K562 (cell line): ENCODE data around the gene MAU2. TPM values are rescaled to one million over a fixed set of nuclear protein-coding genes. Genes with fewer than 3 reads are reported as not detected.
A peak's percentile ranks its signal among the peaks of the same experiment; 100 is the strongest.

ENCODE experiments used
- ATAC-seq: fragments of 200-7000 bp; cut with Tn5 transposase; 3 replicates; pipeline ENCODE4 v1.9.1; 2020; ENCODE audit warnings: moderate library complexity
- BruUV-seq: library from RNA; stranded (reverse); fragments of 400-500 nt; replicated peaks from 2 replicates; lab custom pipeline; 2021; lab: Mats Ljungman, UMichigan
- CTCF ChIA-PET: fragments of 300-600 bp; formaldehyde crosslinking; extraction: SDS; loops from one replicate; lab custom pipeline; 2021; ENCODE audit warnings: low intra/inter-chr PET ratio; lab: Yijun Ruan, JAX
- POLR2A ChIA-PET: fragments of 300-600, 350-650 bp; sonication (Branson Sonifier 250); formaldehyde crosslinking; extraction: SDS; loops from one replicate; lab custom pipeline; 2021; ENCODE audit warnings: antibody characterized with exemption, inconsistent platforms; lab: Yijun Ruan, JAX
- DNase-seq, 4 experiments: peaks; one replicate each; pipeline versions ENCODE4 v3.0.0 to v3.0.0-alpha.2; 2011 to 2018; ENCODE audit warnings: low spot score in 3 of 4, mixed read lengths in 3 of 4; ENCODE audit errors: extremely low read depth in 1 of 4
- FAIRE-seq: peaks from 2 replicates; lab custom pipeline; 2011; peaks lifted over from hg19 to GRCh38; lab: Jason Lieb, UNC
- H2AFZ ChIP-seq: 2 replicates; pipeline ENCODE4 v1.6.0; 2011; ENCODE audit warnings: low read depth, low read length, control low read depth, inconsistent platforms
- H3K27ac ChIP-seq: fragments of 200-600 bp; 3 replicates; pipeline ENCODE4 v1.8.0; 2011; ENCODE audit warnings: low read depth, mild to moderate bottlenecking, control low read depth, inconsistent platforms, low read length, moderate library complexity, mixed read lengths; ENCODE audit errors: extremely low read depth
- H3K27me3 ChIP-seq, 2 experiments: fragments of 300-600 bp in 1 of 2; 2 replicates in 1 of 2; 3 replicates in 1 of 2; pipeline versions ENCODE4 v1.6.0 to v1.8.0; 2011; ENCODE audit warnings: inconsistent platforms in 2 of 2, low read length in 2 of 2, mild to moderate bottlenecking in 1 of 2, mixed read lengths in 1 of 2, moderate library complexity in 1 of 2; ENCODE audit not compliant: control insufficient read depth in 2 of 2, insufficient read depth in 2 of 2
- H3K36me3 ChIP-seq: fragments of 300-600 bp; 3 replicates; pipeline ENCODE4 v1.8.0; 2011; ENCODE audit warnings: mild to moderate bottlenecking, low read length, inconsistent platforms; ENCODE audit not compliant: control insufficient read depth, insufficient read depth
- H3K4me1 ChIP-seq, 2 experiments: fragments of 200-600 bp in 1 of 2; replicated peaks in 1 of 2; 2 replicates in 1 of 2; 3 replicates in 1 of 2; pipeline versions ENCODE4 v1.5.1 to v1.8.0; 2011; ENCODE audit warnings: inconsistent platforms in 2 of 2, low read length in 2 of 2, mild to moderate bottlenecking in 1 of 2, mixed read lengths in 1 of 2, moderate library complexity in 1 of 2; ENCODE audit not compliant: control insufficient read depth in 2 of 2, insufficient read depth in 2 of 2
- H3K4me2 ChIP-seq: 2 replicates; pipeline ENCODE4 v1.6.1; 2011; ENCODE audit warnings: low read length, control low read depth, inconsistent platforms, mixed read lengths; ENCODE audit not compliant: insufficient read depth
- H3K4me3 ChIP-seq: fragments of 200-600 bp; sonication (generic), shearing (Covaris generic); 2 replicates; pipeline ENCODE4 v1.5.1; 2016; ENCODE audit warnings: control low read depth, inconsistent platforms
- H3K79me2 ChIP-seq: fragments of 200-600 bp; 3 replicates; pipeline ENCODE4 v1.8.0; 2011; ENCODE audit warnings: low read length, inconsistent platforms; ENCODE audit not compliant: control insufficient read depth, insufficient read depth
- H3K9ac ChIP-seq, 2 experiments: 2 replicates each; pipeline versions ENCODE4 v1.6.0 to v1.6.1; 2011; ENCODE audit warnings: low read depth in 2 of 2, low read length in 2 of 2, control low read depth in 1 of 2, inconsistent platforms in 1 of 2, mild to moderate bottlenecking in 1 of 2, mixed read lengths in 1 of 2; ENCODE audit not compliant: insufficient read depth in 1 of 2
- H3K9me1 ChIP-seq: one replicate; pipeline ENCODE4 v1.6.0; 2011; ENCODE audit warnings: inconsistent platforms, mild to moderate bottlenecking, low read length, moderate library complexity; ENCODE audit not compliant: control insufficient read depth, insufficient read depth
- H3K9me3 ChIP-seq: replicated peaks from 2 replicates; pipeline ENCODE4 v1.5.1; 2011; ENCODE audit warnings: low read depth, low read length, inconsistent platforms; ENCODE audit not compliant: control insufficient read depth, insufficient read depth
- H4K20me1 ChIP-seq: replicated peaks from 2 replicates; pipeline ENCODE4 v1.6.1; 2011; ENCODE audit warnings: low read length, inconsistent platforms, mixed read lengths; ENCODE audit not compliant: control insufficient read depth, insufficient read depth
- ARID3B ChIP-seq: fragments of 250-450 bp; sonication (Bioruptor Pico); IDR thresholded peaks from 2 replicates; pipeline ENCODE4 v1.4.0; 2020; ENCODE audit warnings: borderline replicate concordance
- CHD1 ChIP-seq: fragments of 200-600 bp; sonication (generic); IDR thresholded peaks from one replicate; pipeline ENCODE4 v1.6.1; 2012; ENCODE audit warnings: mild to moderate bottlenecking, moderate library complexity, low read length, inconsistent platforms
- ERF ChIP-seq: fragments of 450-650 bp; formaldehyde crosslinking; IDR thresholded peaks from 2 replicates; pipeline ENCODE4 v1.4.0; 2020; ENCODE audit warnings: mild to moderate bottlenecking, mixed read lengths
- EWSR1 ChIP-seq: fragments of 450-650 bp; IDR thresholded peaks from 2 replicates; pipeline ENCODE4 v1.6.1; 2018; ENCODE audit warnings: borderline replicate concordance, mild to moderate bottlenecking, low read depth, moderate library complexity; ENCODE audit not compliant: partially characterized antibody
- FIP1L1 ChIP-seq: fragments of 200-400 bp; formaldehyde crosslinking; IDR thresholded peaks from 2 replicates; pipeline ENCODE4 v1.6.1; 2018; ENCODE audit warnings: mild to moderate bottlenecking, low read depth, low read length; ENCODE audit not compliant: poor library complexity, severe bottlenecking
- FOSL1 ChIP-seq: fragments of 200-800 bp; sonication (Bioruptor generic); conservative IDR thresholded peaks from 2 replicates; pipeline ENCODE4 v1.6.1; 2016; ENCODE audit warnings: missing genetic modification characterization, missing compliant biosample characterization
- HBP1 ChIP-seq: fragments of 450-650 bp; formaldehyde crosslinking; IDR thresholded peaks from 2 replicates; pipeline ENCODE4 v1.4.0; 2022; ENCODE audit warnings: missing genetic modification characterization
- HMG20A ChIP-seq: fragments of 450-650 bp; formaldehyde crosslinking; conservative IDR thresholded peaks from 2 replicates; pipeline ENCODE4 v1.4.0; 2020; ENCODE audit warnings: mild to moderate bottlenecking, mixed read lengths
- HNRNPH1 ChIP-seq: fragments of 200-400 bp; formaldehyde crosslinking; optimal IDR thresholded peaks from 2 replicates; pipeline ENCODE3; 2017; ENCODE audit warnings: low read depth, mild to moderate bottlenecking, low read length, moderate library complexity
- KDM1A ChIP-seq, 2 experiments: fragments of 450-650 bp; IDR thresholded peaks; 2 replicates each; pipeline ENCODE4 v1.6.1; 2016; ENCODE audit warnings: mild to moderate bottlenecking in 2 of 2
- KLF1 ChIP-seq: fragments of 450-650 bp; IDR thresholded peaks from 2 replicates; pipeline ENCODE4 v1.6.1; 2016; ENCODE audit warnings: missing genetic modification characterization, missing compliant biosample characterization
- SIN3A ChIP-seq, 2 experiments: fragments of 150-350 bp in 1 of 2; IDR thresholded peaks; 2 replicates each; pipeline ENCODE4 v1.6.1; 2011 to 2016; ENCODE audit warnings: borderline replicate concordance in 2 of 2, low read depth in 2 of 2, low read length in 2 of 2, mild to moderate bottlenecking in 2 of 2, moderate library complexity in 2 of 2; ENCODE audit not compliant: control insufficient read depth in 1 of 2
- THRAP3 ChIP-seq: fragments of 450-650 bp; IDR thresholded peaks from 2 replicates; pipeline ENCODE4 v1.6.1; 2016; ENCODE audit warnings: mild to moderate bottlenecking, inconsistent platforms, borderline replicate concordance
- ZBTB1 ChIP-seq: sonication (generic); formaldehyde crosslinking; IDR thresholded peaks from 2 replicates; pipeline ENCODE4 v1.8.1; 2023; ENCODE audit warnings: missing genetic modification reagents, low read depth, mild to moderate bottlenecking, borderline replicate concordance
- ZBTB7A ChIP-seq: IDR thresholded peaks from 2 replicates; pipeline ENCODE4 v1.6.1; 2011; ENCODE audit warnings: low read depth, mild to moderate bottlenecking, low read length, moderate library complexity, borderline replicate concordance; ENCODE audit not compliant: control insufficient read depth
- ZFX ChIP-seq: sonication (generic); formaldehyde crosslinking; IDR thresholded peaks from 2 replicates; pipeline ENCODE4 v1.8.0; 2022; ENCODE audit warnings: mild to moderate bottlenecking, missing genetic modification reagents, moderate library complexity
- ZNF143 ChIP-seq: sonication (generic); formaldehyde crosslinking; IDR thresholded peaks from 2 replicates; pipeline ENCODE4 v1.9.0; 2022; ENCODE audit warnings: mild to moderate bottlenecking, missing genetic modification reagents
- ZNF165 ChIP-seq: fragments of 250-450 bp; sonication (Bioruptor Pico); IDR thresholded peaks from 2 replicates; pipeline ENCODE4 v1.4.0; 2020; ENCODE audit warnings: borderline replicate concordance
- ZNF551 ChIP-seq: fragments of 250-450 bp; sonication (Bioruptor Pico); IDR thresholded peaks from 2 replicates; pipeline ENCODE4 v1.5.0; 2021; ENCODE audit warnings: mild to moderate bottlenecking, moderate library complexity
- WGBS: fragments of 100-300 bp; shearing (Covaris generic); methylation state at CpG from one replicate; pipeline ENCODE4 v1.1.6; 2016; ENCODE audit warnings: low coverage, mixed read lengths; ENCODE audit not compliant: insufficient coverage; ENCODE audit errors: missing lambda C conversion rate; 5-methylcytosine and 5-hydroxymethylcytosine counted together
- in situ Hi-C: fragments of 300-500 bp; cut with MboI; formaldehyde crosslinking; loops from 4 replicates; pipeline ENCODE4 v1.15.0; 2018; ENCODE audit warnings: inconsistent platforms, mixed read lengths
- intact Hi-C: fragments of 100-400 bp; cut with micrococcal nuclease; formaldehyde crosslinking; loops from 2 replicates; pipeline ENCODE4 v1.14.2; 2022
- polyA plus RNA-seq, 8 experiments: library from polyadenylated mRNA; depleted of rRNA in 4 of 8; stranded (reverse) in 5 of 8; unstranded in 3 of 8; fragments of >200 nt; fragmentation: Nextera tagmentation in 2 of 8; fragmentation: Illumina TruSeq in 1 of 8; extraction: Ambion mirVana in 2 of 8; extraction: Trizol in 1 of 8; gene quantifications; 2 replicates each; pipeline versions ENCODE4 v1.2.1 to v1.2.3, GENCODE V29; 2011 to 2014; ENCODE audit warnings: inconsistent platforms in 1 of 8, missing spikeins in 1 of 8
- total RNA-seq, 7 experiments: library from RNA; depleted of rRNA in 6 of 7; stranded (reverse); fragments of >200 nt in 6 of 7; fragmentation: Illumina TruSeq in 2 of 7; extraction: Trizol in 2 of 7; gene quantifications; 2 replicates each; pipeline versions ENCODE4 v1.2.1 to v1.2.3, GENCODE V29; 2011 to 2021; ENCODE audit warnings: low replicate concordance in 1 of 7

The MAU2 gene
- total and polyA plus RNA-seq, 9 of the 15 experiments (the other 6 are each of a cell fraction or from before 2014, with no cell fraction given), result 1.2 to 48.1 (median 19.4) TPM

DNA sequence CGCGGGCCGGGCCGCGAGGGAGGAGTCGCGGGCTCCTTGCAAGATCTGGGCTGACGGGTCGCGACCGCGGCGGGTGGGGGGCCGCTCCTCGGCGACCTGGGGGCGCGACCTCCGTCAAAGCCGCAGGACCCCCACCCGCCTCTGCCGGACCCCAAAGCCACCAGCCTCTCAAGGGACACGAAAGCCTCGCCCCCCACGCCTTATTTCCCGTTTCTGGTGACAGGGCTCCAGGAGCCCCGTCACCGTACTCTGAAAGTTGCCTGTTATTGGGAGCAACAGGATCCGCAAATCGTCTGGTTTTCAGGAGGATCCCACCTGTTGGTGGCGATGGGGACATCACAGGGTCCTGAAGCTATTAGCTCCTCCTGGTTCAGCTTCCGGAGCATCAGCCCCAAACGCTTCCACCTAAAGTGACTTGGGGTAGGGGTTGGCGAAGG, 530 bp downstream of the MAU2 start:
- Histone ChIP-seq H3K4me1 (peaks cover 6 to 22% of the 10 kb centered on the region in 2 experiments; a peak in 4 of 5 replicates), H3K9ac (peak overlapping the region; percentile 98 to 99), H3K9me3 (no peaks in the 10 kb centered on the region), H3K27ac (peak overlapping the region; percentile 100), H3K9me1 (no peaks in the 10 kb centered on the region), H2AFZ (peak overlapping the region; percentile 100), H3K4me2 (peak overlapping the region; percentile 98), H3K27me3 (no peaks in the 10 kb centered on the region), H3K4me3 (peak overlapping the region; percentile 95), H4K20me1 (0 out of 2 replicates have a peak, but pooled peaks cover 8% of the 10 kb centered on the region), H3K79me2 (peaks cover 68% of the 10 kb centered on the region), H3K36me3 (peaks cover 37% of the 10 kb centered on the region)
- peak; percentile 22 for ATAC-seq
- ChIA-PET CTCF (interaction anchor here (0.6 kb wide), 1 partner anchor 139 kb away, joined by 3 read pairs; no protein-coding TSS in a partner anchor), POLR2A (interaction anchor here (0.6 to 1.4 kb wide), 2 partner anchors 12 to 13 kb away, joined by 3 to 9 read pairs; no protein-coding TSS in a partner anchor)
- in situ Hi-C loops (loop anchor here (10.0 kb wide), 1 partner anchor 276 kb away; no protein-coding TSS in a partner anchor), intact Hi-C loops (loop anchor here (2.0 to 10.0 kb wide), 2 partner anchors 128 to 266 kb away; partner anchors contain the start of genes BORCS8 and RFXANK)
- WGBS, result 1% methylated on average over 25 of the region's 34 CpGs
- peak; percentile 45 to 68 (median 56) for DNase-seq
- BruUV-seq, result no TSS peak
- FAIRE-seq, result peak; percentile 70
- TF ChIP-seq HMG20A (CRISPR knock-in tag) (no peak), HBP1 (CRISPR knock-in tag) (no peak), ARID3B (CRISPR knock-in tag) (no peak), ERF (CRISPR knock-in tag) (0 out of 2 replicates have a peak, but pooled peaks have one; percentile 4), ZNF165 (CRISPR knock-in tag) (no peak), ZNF551 (no peak), KLF1 (tag) (no peak), THRAP3 (no peak), ZBTB1 (CRISPR knock-in tag) (peak; percentile 42; the same call in 1 of the 2 replicates), ZFX (peak; percentile 63; the same call in 1 of the 2 replicates), ZNF143 (CRISPR knock-in tag) (no peak), SIN3A (IDR thresholded peaks at IDR 0.05; ENCODE audit: borderline replicate concordance in 2 of 2, control insufficient read depth in 1 of 2, low read depth in 2 of 2, low read length in 2 of 2) (peak in 1 of 2 experiments; percentile 49; a peak in 1 of 4 replicates), HNRNPH1 (no peak), ZBTB7A (0 out of 2 replicates have a peak, but pooled peaks have one; percentile 28), KDM1A (IDR thresholded peaks at IDR 0.05) (no peak), EWSR1 (no peak), CHD1 (peak; percentile 41), FOSL1 (no peak), FIP1L1 (peak; percentile 35)
